ENCODE data around the gene AOPEP. TPM values are rescaled to one million over a fixed set of nuclear protein-coding genes. Genes with fewer than 3 reads are reported as not detected.

The AOPEP gene
- total RNA-seq, 1 experiment from 2014 or later: 14.4 TPM

DNA sequence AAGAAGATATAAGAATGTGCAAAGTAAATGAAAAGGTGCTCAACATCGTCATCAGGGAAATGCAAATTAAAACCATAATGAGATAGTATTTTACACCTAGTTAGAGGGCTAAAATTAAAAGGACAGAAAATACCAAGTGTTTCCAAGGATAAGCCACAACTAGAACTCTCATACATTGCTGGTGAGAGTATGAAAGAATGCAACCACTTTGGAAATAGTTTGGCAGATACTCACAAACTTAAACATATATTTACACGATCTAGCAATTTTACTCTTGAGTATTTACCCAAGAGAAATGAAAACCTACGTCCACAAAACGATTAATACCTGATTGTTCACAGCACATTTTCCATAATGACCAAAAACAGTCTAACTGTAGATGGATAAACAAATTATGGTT is 51.5 kb downstream of the AOPEP start:
- no peak overlapping the region for H3K27ac Mint-ChIP-seq

More for the DNA sequence above, 51.5 kb downstream of the AOPEP start:
- peaks cover 5% of the 10 kb centered on the region; the same call in 1 of the 2 replicates for H3K4me1 Mint-ChIP-seq
- peaks cover 2% of the 10 kb centered on the region; the same call in 1 of the 2 replicates for H3K36me3 Mint-ChIP-seq
- TF ChIP-seq NFYB (CRISPR knock-in tag; conservative IDR thresholded peaks at IDR 0.05; ENCODE audit: low read depth): no peak
- TF ChIP-seq TEAD4 (CRISPR knock-in tag; IDR thresholded peaks at IDR 0.05): no peak
- TF ChIP-seq AR (CRISPR knock-in tag; IDR thresholded peaks at IDR 0.05): no peak
- no peak for TF ChIP-seq ZNF263 (CRISPR knock-in tag; IDR thresholded peaks at IDR 0.05; ENCODE audit: low read depth)
- no peak for TF ChIP-seq GRHL2 (CRISPR knock-in tag; IDR thresholded peaks at IDR 0.05; ENCODE audit: insufficient replicate concordance, severe bottlenecking)
- no peak for TF ChIP-seq GABPB1 (CRISPR knock-in tag; IDR thresholded peaks at IDR 0.05)
- no peak for TF ChIP-seq MYBL2 (CRISPR knock-in tag; IDR thresholded peaks at IDR 0.05)
- no peak for TF ChIP-seq E2F1 (CRISPR knock-in tag; IDR thresholded peaks at IDR 0.05)
- no peak for TF ChIP-seq RELA (CRISPR knock-in tag; IDR thresholded peaks at IDR 0.05; ENCODE audit: borderline replicate concordance)
- no peak for TF ChIP-seq MAX (CRISPR knock-in tag; IDR thresholded peaks at IDR 0.05)
- TF ChIP-seq RORB (CRISPR knock-in tag; IDR thresholded peaks at IDR 0.05): no peak
- TF ChIP-seq, protein P1, sequence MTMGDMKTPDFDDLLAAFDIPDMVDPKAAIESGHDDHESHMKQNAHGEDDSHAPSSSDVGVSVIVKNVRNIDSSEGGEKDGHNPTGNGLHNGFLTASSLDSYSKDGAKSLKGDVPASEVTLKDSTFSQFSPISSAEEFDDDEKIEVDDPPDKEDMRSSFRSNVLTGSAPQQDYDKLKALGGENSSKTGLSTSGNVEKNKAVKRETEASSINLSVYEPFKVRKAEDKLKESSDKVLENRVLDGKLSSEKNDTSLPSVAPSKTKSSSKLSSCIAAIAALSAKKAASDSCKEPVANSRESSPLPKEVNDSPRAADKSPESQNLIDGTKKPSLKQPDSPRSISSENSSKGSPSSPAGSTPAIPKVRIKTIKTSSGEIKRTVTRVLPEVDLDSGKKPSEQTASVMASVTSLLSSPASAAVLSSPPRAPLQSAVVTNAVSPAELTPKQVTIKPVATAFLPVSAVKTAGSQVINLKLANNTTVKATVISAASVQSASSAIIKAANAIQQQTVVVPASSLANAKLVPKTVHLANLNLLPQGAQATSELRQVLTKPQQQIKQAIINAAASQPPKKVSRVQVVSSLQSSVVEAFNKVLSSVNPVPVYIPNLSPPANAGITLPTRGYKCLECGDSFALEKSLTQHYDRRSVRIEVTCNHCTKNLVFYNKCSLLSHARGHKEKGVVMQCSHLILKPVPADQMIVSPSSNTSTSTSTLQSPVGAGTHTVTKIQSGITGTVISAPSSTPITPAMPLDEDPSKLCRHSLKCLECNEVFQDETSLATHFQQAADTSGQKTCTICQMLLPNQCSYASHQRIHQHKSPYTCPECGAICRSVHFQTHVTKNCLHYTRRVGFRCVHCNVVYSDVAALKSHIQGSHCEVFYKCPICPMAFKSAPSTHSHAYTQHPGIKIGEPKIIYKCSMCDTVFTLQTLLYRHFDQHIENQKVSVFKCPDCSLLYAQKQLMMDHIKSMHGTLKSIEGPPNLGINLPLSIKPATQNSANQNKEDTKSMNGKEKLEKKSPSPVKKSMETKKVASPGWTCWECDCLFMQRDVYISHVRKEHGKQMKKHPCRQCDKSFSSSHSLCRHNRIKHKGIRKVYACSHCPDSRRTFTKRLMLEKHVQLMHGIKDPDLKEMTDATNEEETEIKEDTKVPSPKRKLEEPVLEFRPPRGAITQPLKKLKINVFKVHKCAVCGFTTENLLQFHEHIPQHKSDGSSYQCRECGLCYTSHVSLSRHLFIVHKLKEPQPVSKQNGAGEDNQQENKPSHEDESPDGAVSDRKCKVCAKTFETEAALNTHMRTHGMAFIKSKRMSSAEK (CRISPR knock-in tag; IDR thresholded peaks at IDR 0.05; ENCODE audit: borderline replicate concordance): no peak
- TF ChIP-seq NR3C1 (CRISPR knock-in tag; conservative IDR thresholded peaks at IDR 0.05; ENCODE audit: low read depth): no peak
- TF ChIP-seq ZNF121 (CRISPR knock-in tag; IDR thresholded peaks at IDR 0.05): no peak
- no peak for TF ChIP-seq TEAD1 (CRISPR knock-in tag; IDR thresholded peaks at IDR 0.05)
- no peak for TF ChIP-seq GTF2I (CRISPR knock-in tag; conservative IDR thresholded peaks at IDR 0.05)
- TF ChIP-seq, protein P2, sequence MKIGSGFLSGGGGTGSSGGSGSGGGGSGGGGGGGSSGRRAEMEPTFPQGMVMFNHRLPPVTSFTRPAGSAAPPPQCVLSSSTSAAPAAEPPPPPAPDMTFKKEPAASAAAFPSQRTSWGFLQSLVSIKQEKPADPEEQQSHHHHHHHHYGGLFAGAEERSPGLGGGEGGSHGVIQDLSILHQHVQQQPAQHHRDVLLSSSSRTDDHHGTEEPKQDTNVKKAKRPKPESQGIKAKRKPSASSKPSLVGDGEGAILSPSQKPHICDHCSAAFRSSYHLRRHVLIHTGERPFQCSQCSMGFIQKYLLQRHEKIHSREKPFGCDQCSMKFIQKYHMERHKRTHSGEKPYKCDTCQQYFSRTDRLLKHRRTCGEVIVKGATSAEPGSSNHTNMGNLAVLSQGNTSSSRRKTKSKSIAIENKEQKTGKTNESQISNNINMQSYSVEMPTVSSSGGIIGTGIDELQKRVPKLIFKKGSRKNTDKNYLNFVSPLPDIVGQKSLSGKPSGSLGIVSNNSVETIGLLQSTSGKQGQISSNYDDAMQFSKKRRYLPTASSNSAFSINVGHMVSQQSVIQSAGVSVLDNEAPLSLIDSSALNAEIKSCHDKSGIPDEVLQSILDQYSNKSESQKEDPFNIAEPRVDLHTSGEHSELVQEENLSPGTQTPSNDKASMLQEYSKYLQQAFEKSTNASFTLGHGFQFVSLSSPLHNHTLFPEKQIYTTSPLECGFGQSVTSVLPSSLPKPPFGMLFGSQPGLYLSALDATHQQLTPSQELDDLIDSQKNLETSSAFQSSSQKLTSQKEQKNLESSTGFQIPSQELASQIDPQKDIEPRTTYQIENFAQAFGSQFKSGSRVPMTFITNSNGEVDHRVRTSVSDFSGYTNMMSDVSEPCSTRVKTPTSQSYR (CRISPR knock-in tag; IDR thresholded peaks at IDR 0.05): no peak
- TF ChIP-seq IRF1 (CRISPR knock-in tag; IDR thresholded peaks at IDR 0.05): no peak
- TF ChIP-seq NR1H2 (CRISPR knock-in tag; IDR thresholded peaks at IDR 0.05): no peak
- no peak for TF ChIP-seq PRRX2 (CRISPR knock-in tag; IDR thresholded peaks at IDR 0.05)
- DNase-seq (ENCODE audit: low spot score): no peak
- ChIA-PET CTCF (interaction anchor here (0.6 kb wide), 2 partner anchors 265 to 353 kb away, joined by 3 read pairs; no protein-coding TSS in a partner anchor), POLR2A (no interaction called here)
- no peak for ATAC-seq
- no peaks in the 10 kb centered on the region; the same call in 1 of the 2 replicates for H3K27me3 Mint-ChIP-seq (ENCODE audit: low read depth)
- no peaks in the 10 kb centered on the region for H3K9me3 Mint-ChIP-seq
- H3K4me3 Mint-ChIP-seq: no peak overlapping the region

All from WTC11 (cell line).